Hindlimb muscle (tissue), 1 donor: ENCODE measurements around the gene SOCS3. TPM values are rescaled to one million over a fixed set of nuclear protein-coding genes. Genes with fewer than 3 reads are reported as not detected.

ENCODE experiments used
- DNase-seq: peaks from one replicate; pipeline ENCODE4 v3.0.0-alpha.2; 2013
- polyA plus RNA-seq: library from polyadenylated mRNA; unstranded; fragments of 120-200 nt; gene quantifications from one replicate; pipeline ENCODE4 v1.2.1, GENCODE V29; 2013; ENCODE audit not compliant: insufficient read length

The SOCS3 gene
- polyA plus RNA-seq, 1 donor, result 14.4 TPM

- DNase-seq, result no peak
These were observed 53.0 kb downstream of the SOCS3 start for GRCh38 chr17:78306913-78307312.

Other genes starting within 250 kb of the SOCS3 start
- gene TMC6, start 231.3 kb downstream of the SOCS3 start, polyA plus RNA-seq, result 46.2 TPM
- 3.7 TPM for gene TMC8, start 229.3 kb downstream of the SOCS3 start, polyA plus RNA-seq
- gene C17orf99, start 213.7 kb downstream of the SOCS3 start, polyA plus RNA-seq, result 1.4 TPM
- gene SYNGR2, start 191.5 kb downstream of the SOCS3 start, polyA plus RNA-seq, result 134 TPM
- 19.7 TPM for gene TK1, start 173.0 kb downstream of the SOCS3 start, polyA plus RNA-seq
- 40.0 TPM for gene AFMID, start 172.7 kb downstream of the SOCS3 start, polyA plus RNA-seq
- 13.6 TPM for gene BIRC5, start 145.8 kb downstream of the SOCS3 start, polyA plus RNA-seq
- gene TMEM235, start 128.4 kb downstream of the SOCS3 start, polyA plus RNA-seq, result not detected
- gene PGS1, start 18.6 kb upstream of the SOCS3 start, polyA plus RNA-seq, result 29.7 TPM
- 3.3 TPM for gene DNAH17, start 217.3 kb upstream of the SOCS3 start, polyA plus RNA-seq